ENCODE measurements around the gene TBL2. TPM values are rescaled to one million over a fixed set of nuclear protein-coding genes. Genes with fewer than 3 reads are reported as not detected.
"Not testable (repeated sequence)": the region's sequence is repeated elsewhere in the genome, so short reads cannot be mapped to it uniquely, and the experiment has no call there.

The TBL2 gene
- total and polyA plus RNA-seq, 5 donors, result 6.4 to 26.1 (median 11.5) TPM

- Histone ChIP-seq H3K4me1 (ENCODE audit: control insufficient read depth, insufficient read depth, low read length) (no peaks in the 10 kb centered on the region), H3K27ac (ENCODE audit: low read length) (no peak overlapping the region), H3K9me3 (ENCODE audit: control insufficient read depth, low read length) (no peaks in the 10 kb centered on the region), H3K4me3 (ENCODE audit: low read length) (no peak overlapping the region), H3K27me3 (ENCODE audit: control insufficient read depth, insufficient read depth) (no peaks in the 10 kb centered on the region)
- ATAC-seq (no peak), DNase-seq (no peak)
- 70% methylated on average over 5 of the region's 5 CpGs for WGBS
- intact Hi-C loops (cut with DNase I), result no loop called here
Observed at GRCh38 chr7:73569042-73569608, 9.3 kb downstream of the TBL2 start.

- H3K27me3 ChIP-seq (ENCODE audit: control insufficient read depth, insufficient read depth), result no peaks in the 10 kb centered on the region
- no peaks in the 10 kb centered on the region for H3K9me3 ChIP-seq (ENCODE audit: control insufficient read depth, low read length)
- intact Hi-C loops (cut with DNase I), result no loop called here
- no peaks in the 10 kb centered on the region for H3K4me1 ChIP-seq (ENCODE audit: control insufficient read depth, insufficient read depth, low read length)
- no peak overlapping the region for H3K27ac ChIP-seq (ENCODE audit: low read length)
- WGBS, result 78% methylated on average over 12 of the region's 12 CpGs
- ATAC-seq, result peak in 1 of 2 donors; percentile 24
- DNase-seq, result no peak
- H3K4me3 ChIP-seq (ENCODE audit: low read length), result no peak overlapping the region
Observed at GRCh38 chr7:73567846-73568685, 10.3 kb downstream of the TBL2 start.

- Histone ChIP-seq H3K4me3 (ENCODE audit: low read length) (no peak overlapping the region), H3K9me3 (ENCODE audit: control insufficient read depth, low read length) (no peaks in the 10 kb centered on the region), H3K4me1 (ENCODE audit: control insufficient read depth, insufficient read depth, low read length) (no peaks in the 10 kb centered on the region), H3K27me3 (ENCODE audit: control insufficient read depth, insufficient read depth) (no peaks in the 10 kb centered on the region), H3K27ac (ENCODE audit: low read length) (no peak overlapping the region)
- WGBS, result 92% methylated on average over 4 of the region's 4 CpGs
- ATAC-seq (no peak), DNase-seq (no peak)
- intact Hi-C loops (cut with DNase I), result no loop called here
Observed at GRCh38 chr7:73567140-73567539, 11.2 kb downstream of the TBL2 start.

- H3K4me1 ChIP-seq (ENCODE audit: control insufficient read depth, insufficient read depth, low read length); H3K4me3 ChIP-seq (ENCODE audit: low read length); H3K9me3 ChIP-seq (ENCODE audit: control insufficient read depth, low read length); intact Hi-C loops (cut with DNase I); ATAC-seq; H3K27me3 ChIP-seq (ENCODE audit: control insufficient read depth, insufficient read depth); DNase-seq; H3K27ac ChIP-seq (ENCODE audit: low read length): not testable (repeated sequence)
Observed at GRCh38 chr7:73566431-73566830, 11.9 kb downstream of the TBL2 start.

- no peaks in the 10 kb centered on the region for H3K27me3 ChIP-seq (ENCODE audit: control insufficient read depth, insufficient read depth)
- H3K27ac ChIP-seq (ENCODE audit: low read length), result no peak overlapping the region
- 67% methylated on average over 7 of the region's 7 CpGs for WGBS
- ATAC-seq (no peak), DNase-seq (no peak)
- no peaks in the 10 kb centered on the region for H3K9me3 ChIP-seq (ENCODE audit: control insufficient read depth, low read length)
- intact Hi-C loops (cut with DNase I), result no loop called here
- H3K4me1 ChIP-seq (ENCODE audit: control insufficient read depth, insufficient read depth, low read length), result no peaks in the 10 kb centered on the region
- no peak overlapping the region for H3K4me3 ChIP-seq (ENCODE audit: low read length)
Observed at GRCh38 chr7:73565675-73566340, 12.6 kb downstream of the TBL2 start.

GRCh38 chr7:73560109-73560835 lies 18.1 kb downstream of the TBL2 start:
- intact Hi-C loops (cut with DNase I), result no loop called here
- 54% methylated on average over 11 of the region's 11 CpGs for WGBS
- no peak for DNase-seq
- peaks cover 9% of the 10 kb centered on the region for H3K4me1 ChIP-seq (ENCODE audit: control insufficient read depth, insufficient read depth, low read length)
- ATAC-seq, result no peak
- H3K9me3 ChIP-seq (ENCODE audit: control insufficient read depth, low read length), result no peaks in the 10 kb centered on the region
- no peaks in the 10 kb centered on the region for H3K27me3 ChIP-seq (ENCODE audit: control insufficient read depth, insufficient read depth)
- H3K4me3 ChIP-seq (ENCODE audit: low read length), result no peak overlapping the region
- no peak overlapping the region for H3K27ac ChIP-seq (ENCODE audit: low read length)

- 5% methylated on average over 83 of the region's 83 CpGs for WGBS
Observed at GRCh38 chr7:73557397-73558257, 20.8 kb downstream of the TBL2 start, which contains the start of gene BCL7B. TSS of gene BCL7B (minus strand) at chr7:73557690. CDS start at chr7:73557578, 112 bp downstream.

GRCh38 chr7:73557108-73557396 lies 21.3 kb downstream of the TBL2 start:
- Histone ChIP-seq H3K9me3 (ENCODE audit: control insufficient read depth, low read length) (no peaks in the 10 kb centered on the region), H3K4me1 (ENCODE audit: control insufficient read depth, insufficient read depth, low read length) (peaks cover 9% of the 10 kb centered on the region), H3K4me3 (ENCODE audit: low read length) (peak overlapping the region; percentile 91), H3K27ac (ENCODE audit: low read length) (peak overlapping the region; percentile 100), H3K27me3 (ENCODE audit: control insufficient read depth, insufficient read depth) (no peaks in the 10 kb centered on the region)
- WGBS, result under 1% methylated on average over 36 of the region's 36 CpGs
- intact Hi-C loops (cut with DNase I), result no loop called here
- ATAC-seq, result peak; percentile 98
- DNase-seq, result peak; percentile 96 to 98 (median 98)

More at GRCh38 chr7:73557397-73558257, 20.8 kb downstream of the TBL2 start, which contains the start of gene BCL7B:
- ATAC-seq (peak; percentile 68 to 78), DNase-seq (peak; percentile 78 to 91 (median 90))
- intact Hi-C loops (cut with DNase I), result no loop called here
- Histone ChIP-seq H3K4me1 (ENCODE audit: control insufficient read depth, insufficient read depth, low read length) (peaks cover 9% of the 10 kb centered on the region), H3K9me3 (ENCODE audit: control insufficient read depth, low read length) (no peaks in the 10 kb centered on the region), H3K4me3 (ENCODE audit: low read length) (peak within 1 kb of the TSS; percentile 91), H3K27me3 (ENCODE audit: control insufficient read depth, insufficient read depth) (no peaks in the 10 kb centered on the region), H3K27ac (ENCODE audit: low read length) (peak within 1 kb of the TSS; percentile 100)

- WGBS, result 21% methylated on average over 28 of the region's 28 CpGs
- Histone ChIP-seq H3K9me3 (ENCODE audit: control insufficient read depth, low read length) (no peaks in the 10 kb centered on the region), H3K4me3 (ENCODE audit: low read length) (peak overlapping the region; percentile 91), H3K27me3 (ENCODE audit: control insufficient read depth, insufficient read depth) (no peaks in the 10 kb centered on the region), H3K27ac (ENCODE audit: low read length) (peak overlapping the region; percentile 72), H3K4me1 (ENCODE audit: control insufficient read depth, insufficient read depth, low read length) (peaks cover 9% of the 10 kb centered on the region)
- intact Hi-C loops (cut with DNase I), result no loop called here
- DNase-seq (no peak), ATAC-seq (no peak)
Observed at GRCh38 chr7:73556208-73557107, 21.9 kb downstream of the TBL2 start.
